Activated naive CD4-positive, alpha-beta T cell treated with Interleukin-2 at 50 U/mL for 16 hours (primary cell): Measurements from ENCODE around the gene ATP9A.
A peak's percentile ranks its signal among the peaks of the same experiment; 100 is the strongest.
"Not testable (repeated sequence)": the region's sequence is repeated elsewhere in the genome, so short reads cannot be mapped to it uniquely, and the experiment has no call there.

ENCODE experiments used
- DNase-seq: peaks from one replicate; pipeline ENCODE4 v3.0.0-alpha.2; 2020

ATP9A gene

GRCh38 chr20:51750037-51750769, 18.0 kb downstream of the ATP9A start:
- peak; percentile 59 for DNase-seq

- no peak for DNase-seq
Observed at GRCh38 chr20:51749674-51750036, 18.5 kb downstream of the ATP9A start.

GRCh38 chr20:51747182-51747911, 20.8 kb downstream of the ATP9A start:
- DNase-seq = no peak

GRCh38 chr20:51745804-51746203, 22.4 kb downstream of the ATP9A start:
- no peak for DNase-seq

GRCh38 chr20:51740838-51741237, 27.4 kb downstream of the ATP9A start:
- no peak for DNase-seq

GRCh38 chr20:51740308-51740707, 27.9 kb downstream of the ATP9A start:
- not testable (repeated sequence) for DNase-seq

GRCh38 chr20:51739722-51740249, 28.4 kb downstream of the ATP9A start:
- no peak for DNase-seq

- no peak for DNase-seq
Observed at GRCh38 chr20:51738877-51739447, 29.2 kb downstream of the ATP9A start.

GRCh38 chr20:51738261-51738660, 29.9 kb downstream of the ATP9A start:
- DNase-seq = not testable (repeated sequence)

- no peak for DNase-seq
Observed at GRCh38 chr20:51736947-51737346, 31.2 kb downstream of the ATP9A start.

GRCh38 chr20:51735728-51736600, 32.2 kb downstream of the ATP9A start:
- DNase-seq = no peak

GRCh38 chr20:51734876-51735720, 33.1 kb downstream of the ATP9A start:
- no peak for DNase-seq

GRCh38 chr20:51733070-51733469, 35.1 kb downstream of the ATP9A start:
- DNase-seq = no peak

- no peak for DNase-seq
Observed at GRCh38 chr20:51732096-51732791, 35.9 kb downstream of the ATP9A start.

GRCh38 chr20:51731731-51732095, 36.5 kb downstream of the ATP9A start:
- no peak for DNase-seq

- DNase-seq = no peak
Observed at GRCh38 chr20:51729771-51730170, 38.4 kb downstream of the ATP9A start.

GRCh38 chr20:51728737-51729136, 39.5 kb downstream of the ATP9A start:
- DNase-seq = no peak

- no peak for DNase-seq
Observed at GRCh38 chr20:51727872-51728271, 40.3 kb downstream of the ATP9A start.

GRCh38 chr20:51725584-51726176, 42.5 kb downstream of the ATP9A start:
- DNase-seq = no peak

- DNase-seq = not testable (repeated sequence)
Observed at GRCh38 chr20:51723026-51723425, 45.2 kb downstream of the ATP9A start.

GRCh38 chr20:51722246-51722645, 45.9 kb downstream of the ATP9A start:
- not testable (repeated sequence) for DNase-seq
